ENCODE results near the gene CLEC2A. TPM values are rescaled to one million over a fixed set of nuclear protein-coding genes. Genes with fewer than 3 reads are reported as not detected.

Gene CLEC2A
- total RNA-seq, 1 experiment from 2014 or later = not detected

- CTCF ChIA-PET = no interaction called here
- intact Hi-C loops (cut with micrococcal nuclease; ENCODE audit: unreplicated experiment) = no loop called here
- no peak overlapping the region for H3K27ac Mint-ChIP-seq (ENCODE audit: unreplicated experiment)
- no peak for TF ChIP-seq CTCF (IDR thresholded peaks at IDR 0.05; ENCODE audit: unreplicated experiment)
- H3K27me3 Mint-ChIP-seq (ENCODE audit: unreplicated experiment) = peaks cover 27% of the 10 kb centered on the region
- no peaks in the 10 kb centered on the region for H3K9me3 Mint-ChIP-seq (ENCODE audit: low read depth, unreplicated experiment)
- no peaks in the 10 kb centered on the region for H3K4me1 Mint-ChIP-seq (ENCODE audit: low read depth, unreplicated experiment)
- no TSS peak for BruUV-seq (replicated peaks)
- DNase-seq = no peak
- H3K4me3 Mint-ChIP-seq (ENCODE audit: low read depth, unreplicated experiment) = no peak overlapping the region
- no peaks in the 10 kb centered on the region for H3K36me3 Mint-ChIP-seq (ENCODE audit: insufficient read depth, unreplicated experiment)
Measured at GRCh38 chr12:9973949-9974348, 41.8 kb upstream of the CLEC2A start.

GRCh38 chr12:9971181-9971580 is 39.0 kb upstream of the CLEC2A start, which contains the start of gene CLEC12A:
CLEC12A (plus strand) TSS chr12:9971409; CDS start chr12:9971597, 188 bp downstream.
- CTCF ChIA-PET = no interaction called here
- no peaks in the 10 kb centered on the region for H3K36me3 Mint-ChIP-seq (ENCODE audit: insufficient read depth, unreplicated experiment)
- no TSS peak for BruUV-seq (replicated peaks)
- H3K9me3 Mint-ChIP-seq (ENCODE audit: low read depth, unreplicated experiment) = no peaks in the 10 kb centered on the region
- H3K27me3 Mint-ChIP-seq (ENCODE audit: unreplicated experiment) = peaks cover 27% of the 10 kb centered on the region
- DNase-seq = no peak
- no peak for TF ChIP-seq CTCF (IDR thresholded peaks at IDR 0.05; ENCODE audit: unreplicated experiment)
- no peaks in the 10 kb centered on the region for H3K4me1 Mint-ChIP-seq (ENCODE audit: low read depth, unreplicated experiment)
- no peak within 1 kb of the TSS for H3K4me3 Mint-ChIP-seq (ENCODE audit: low read depth, unreplicated experiment)
- intact Hi-C loops (cut with micrococcal nuclease; ENCODE audit: unreplicated experiment) = no loop called here
- no peak within 1 kb of the TSS for H3K27ac Mint-ChIP-seq (ENCODE audit: unreplicated experiment)

- no TSS peak for BruUV-seq (replicated peaks)
- H3K36me3 Mint-ChIP-seq (ENCODE audit: insufficient read depth, unreplicated experiment) = no peaks in the 10 kb centered on the region
- H3K9me3 Mint-ChIP-seq (ENCODE audit: low read depth, unreplicated experiment) = no peaks in the 10 kb centered on the region
- no peak for DNase-seq
- H3K4me1 Mint-ChIP-seq (ENCODE audit: low read depth, unreplicated experiment) = no peaks in the 10 kb centered on the region
- H3K27ac Mint-ChIP-seq (ENCODE audit: unreplicated experiment) = no peak overlapping the region
- intact Hi-C loops (cut with micrococcal nuclease; ENCODE audit: unreplicated experiment) = no loop called here
- TF ChIP-seq CTCF (IDR thresholded peaks at IDR 0.05; ENCODE audit: unreplicated experiment) = no peak
- CTCF ChIA-PET = no interaction called here
- H3K27me3 Mint-ChIP-seq (ENCODE audit: unreplicated experiment) = peaks cover 21% of the 10 kb centered on the region
- no peak overlapping the region for H3K4me3 Mint-ChIP-seq (ENCODE audit: low read depth, unreplicated experiment)
Measured at GRCh38 chr12:9969673-9970072, 37.5 kb upstream of the CLEC2A start.

- no peaks in the 10 kb centered on the region for H3K36me3 Mint-ChIP-seq (ENCODE audit: insufficient read depth, unreplicated experiment)
- no peak for DNase-seq
- no peaks in the 10 kb centered on the region for H3K27me3 Mint-ChIP-seq (ENCODE audit: unreplicated experiment)
- no TSS peak for BruUV-seq (replicated peaks)
- H3K27ac Mint-ChIP-seq (ENCODE audit: unreplicated experiment) = no peak overlapping the region
- H3K9me3 Mint-ChIP-seq (ENCODE audit: low read depth, unreplicated experiment) = no peaks in the 10 kb centered on the region
- TF ChIP-seq CTCF (IDR thresholded peaks at IDR 0.05; ENCODE audit: unreplicated experiment) = no peak
- CTCF ChIA-PET = no interaction called here
- H3K4me3 Mint-ChIP-seq (ENCODE audit: low read depth, unreplicated experiment) = no peak overlapping the region
- intact Hi-C loops (cut with micrococcal nuclease; ENCODE audit: unreplicated experiment) = no loop called here
- H3K4me1 Mint-ChIP-seq (ENCODE audit: low read depth, unreplicated experiment) = no peaks in the 10 kb centered on the region
Measured at GRCh38 chr12:9961901-9962300, 29.7 kb upstream of the CLEC2A start.
